Neural cell (in vitro differentiated cells): ENCODE measurements around the gene NCKAP5. TPM values are rescaled to one million over a fixed set of nuclear protein-coding genes. Genes with fewer than 3 reads are reported as not detected.

Experiments used
- H2AFZ ChIP-seq: fragments of 200-600, 300-800 bp; sonication (generic), shearing (Covaris generic); 2 replicates; pipeline ENCODE4 v1.6.0; 2014; ENCODE audit warnings: low read depth, mild to moderate bottlenecking, antibody characterized with exemption, low read length, moderate library complexity
- H3F3A ChIP-seq: fragments of 200-600 bp; shearing (Covaris generic); 2 replicates; pipeline ENCODE4 v1.6.1; 2016; ENCODE audit warnings: mild to moderate bottlenecking, moderate library complexity, mixed read lengths, antibody characterized with exemption, low read length; ENCODE audit not compliant: insufficient read depth, poor library complexity, severe bottlenecking
- H3K27ac ChIP-seq: fragments of 200-600, 300-800 bp; sonication (generic), shearing (Covaris generic); 2 replicates; pipeline ENCODE4 v1.5.1; 2014; ENCODE audit warnings: mild to moderate bottlenecking, low read length, moderate library complexity
- H3K27me3 ChIP-seq: fragments of 300-800, 200-600 bp; sonication (generic), shearing (Covaris generic); 2 replicates; pipeline ENCODE4 v1.6.0; 2014; ENCODE audit warnings: mild to moderate bottlenecking, low read depth, low read length, moderate library complexity; ENCODE audit not compliant: insufficient read depth
- H3K36me3 ChIP-seq: fragments of 300-800, 200-600 bp; sonication (generic), shearing (Covaris generic); 2 replicates; pipeline ENCODE4 v1.5.1; 2014; ENCODE audit warnings: mild to moderate bottlenecking, antibody characterized with exemption, low read length, moderate library complexity; ENCODE audit not compliant: insufficient read depth
- H3K4me2 ChIP-seq: fragments of 300-800, 200-600 bp; sonication (generic), shearing (Covaris generic); 2 replicates; pipeline ENCODE4 v1.6.0; 2014; ENCODE audit warnings: mild to moderate bottlenecking, low read length
- H3K4me3 ChIP-seq: fragments of 300-800, 200-600 bp; sonication (generic), shearing (Covaris generic); 2 replicates; pipeline ENCODE4 v1.5.1; 2014; ENCODE audit warnings: mild to moderate bottlenecking, low read length, moderate library complexity
- H3K79me2 ChIP-seq: fragments of 200-600 bp; shearing (Covaris generic); replicated peaks from 2 replicates; pipeline ENCODE4 v1.6.0; 2014; ENCODE audit warnings: mild to moderate bottlenecking, low read length, moderate library complexity; ENCODE audit not compliant: insufficient read depth
- H3K9ac ChIP-seq: fragments of 300-800, 200-600 bp; sonication (generic), shearing (Covaris generic); 2 replicates; pipeline ENCODE4 v1.6.1; 2016; ENCODE audit warnings: mild to moderate bottlenecking, low read length, mixed read lengths
- H3K9me2 ChIP-seq: fragments of 200-600 bp; shearing (Covaris generic); 2 replicates; pipeline ENCODE4 v1.6.1; 2016; ENCODE audit warnings: mild to moderate bottlenecking, low read length, mixed read lengths; ENCODE audit not compliant: insufficient read depth
- H3K9me3 ChIP-seq: fragments of 200-600, 300-800 bp; sonication (generic), shearing (Covaris generic); 2 replicates; pipeline ENCODE4 v1.6.1; 2016; ENCODE audit warnings: mild to moderate bottlenecking, mixed run types, low read length, moderate library complexity, mixed read lengths
- H4K20me1 ChIP-seq: fragments of 200-600 bp; shearing (Covaris generic); 2 replicates; pipeline ENCODE4 v1.6.1; 2016; ENCODE audit warnings: mild to moderate bottlenecking, mixed run types; ENCODE audit not compliant: insufficient read depth
- CTCF ChIP-seq: fragments of 450-650 bp; IDR thresholded peaks from 2 replicates; pipeline ENCODE4 v1.5.1; 2014; ENCODE audit warnings: antibody characterized with exemption, mild to moderate bottlenecking, moderate library complexity; ENCODE audit not compliant: poor library complexity, severe bottlenecking
- EP300 ChIP-seq: fragments of 450-650 bp; conservative IDR thresholded peaks from 2 replicates; pipeline ENCODE4 v1.6.1; 2014; ENCODE audit warnings: antibody characterized with exemption, mild to moderate bottlenecking, moderate library complexity; ENCODE audit not compliant: poor library complexity, severe bottlenecking
- EZH2 ChIP-seq: fragments of 200-600, 300-800 bp; shearing (Covaris generic), sonication (generic); IDR thresholded peaks from 2 replicates; pipeline ENCODE4 v1.6.1; 2014; ENCODE audit warnings: antibody characterized with exemption, low read length, borderline replicate concordance, mild to moderate bottlenecking; ENCODE audit not compliant: insufficient read depth, poor library complexity, severe bottlenecking
- MXI1 ChIP-seq: fragments of 450-650 bp; conservative IDR thresholded peaks from 2 replicates; pipeline ENCODE4 v1.6.1; 2014; ENCODE audit warnings: antibody characterized with exemption, mild to moderate bottlenecking; ENCODE audit not compliant: poor library complexity, severe bottlenecking
- POLR2AphosphoS5 ChIP-seq: IDR thresholded peaks from 2 replicates; pipeline ENCODE4 v1.6.1; 2012
- RAD21 ChIP-seq: fragments of 450-650 bp; conservative IDR thresholded peaks from 2 replicates; pipeline ENCODE4 v1.6.1; 2014; ENCODE audit warnings: antibody characterized with exemption, mild to moderate bottlenecking, moderate library complexity
- SMC3 ChIP-seq: fragments of 450-650 bp; conservative IDR thresholded peaks from 2 replicates; pipeline ENCODE4 v1.6.1; 2014; ENCODE audit warnings: antibody characterized with exemption, mild to moderate bottlenecking, moderate library complexity; ENCODE audit not compliant: poor library complexity
- TAF1 ChIP-seq: IDR thresholded peaks from 2 replicates; pipeline ENCODE4 v1.6.1; 2012; ENCODE audit warnings: low read depth
- polyA plus RNA-seq: library from polyadenylated mRNA; depleted of rRNA; stranded (reverse); fragments of >200 nt; gene quantifications from 2 replicates; pipeline ENCODE4 v1.2.3, GENCODE V29; 2014
- TF ChIP-seq, protein P1 (sequence below): IDR thresholded peaks from 2 replicates; pipeline ENCODE4 v1.6.1; 2012; ENCODE audit warnings: borderline replicate concordance

The NCKAP5 gene
- polyA plus RNA-seq, 1 donor from 2014 or later, result 2.4 TPM

- no peak overlapping the region for H3K4me3 ChIP-seq
- no peaks in the 10 kb centered on the region for H3K27me3 ChIP-seq
- H3K4me2 ChIP-seq, result no peak overlapping the region
- H3K27ac ChIP-seq, result peak overlapping the region; percentile 22
- TF ChIP-seq EP300 (peak; percentile 98), RAD21 (peak; percentile 32), POLR2AphosphoS5 (peak; percentile 83), MXI1 (peak; percentile 21), EZH2 (no peak)
- TF ChIP-seq, protein P1, sequence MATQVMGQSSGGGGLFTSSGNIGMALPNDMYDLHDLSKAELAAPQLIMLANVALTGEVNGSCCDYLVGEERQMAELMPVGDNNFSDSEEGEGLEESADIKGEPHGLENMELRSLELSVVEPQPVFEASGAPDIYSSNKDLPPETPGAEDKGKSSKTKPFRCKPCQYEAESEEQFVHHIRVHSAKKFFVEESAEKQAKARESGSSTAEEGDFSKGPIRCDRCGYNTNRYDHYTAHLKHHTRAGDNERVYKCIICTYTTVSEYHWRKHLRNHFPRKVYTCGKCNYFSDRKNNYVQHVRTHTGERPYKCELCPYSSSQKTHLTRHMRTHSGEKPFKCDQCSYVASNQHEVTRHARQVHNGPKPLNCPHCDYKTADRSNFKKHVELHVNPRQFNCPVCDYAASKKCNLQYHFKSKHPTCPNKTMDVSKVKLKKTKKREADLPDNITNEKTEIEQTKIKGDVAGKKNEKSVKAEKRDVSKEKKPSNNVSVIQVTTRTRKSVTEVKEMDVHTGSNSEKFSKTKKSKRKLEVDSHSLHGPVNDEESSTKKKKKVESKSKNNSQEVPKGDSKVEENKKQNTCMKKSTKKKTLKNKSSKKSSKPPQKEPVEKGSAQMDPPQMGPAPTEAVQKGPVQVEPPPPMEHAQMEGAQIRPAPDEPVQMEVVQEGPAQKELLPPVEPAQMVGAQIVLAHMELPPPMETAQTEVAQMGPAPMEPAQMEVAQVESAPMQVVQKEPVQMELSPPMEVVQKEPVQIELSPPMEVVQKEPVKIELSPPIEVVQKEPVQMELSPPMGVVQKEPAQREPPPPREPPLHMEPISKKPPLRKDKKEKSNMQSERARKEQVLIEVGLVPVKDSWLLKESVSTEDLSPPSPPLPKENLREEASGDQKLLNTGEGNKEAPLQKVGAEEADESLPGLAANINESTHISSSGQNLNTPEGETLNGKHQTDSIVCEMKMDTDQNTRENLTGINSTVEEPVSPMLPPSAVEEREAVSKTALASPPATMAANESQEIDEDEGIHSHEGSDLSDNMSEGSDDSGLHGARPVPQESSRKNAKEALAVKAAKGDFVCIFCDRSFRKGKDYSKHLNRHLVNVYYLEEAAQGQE, result peak; percentile 88
- no peaks in the 10 kb centered on the region for H4K20me1 ChIP-seq
- no peaks in the 10 kb centered on the region for H3F3A ChIP-seq
- H3K9me3 ChIP-seq, result no peaks in the 10 kb centered on the region
- H3K9me2 ChIP-seq, result no peaks in the 10 kb centered on the region
- peaks cover 7% of the 10 kb centered on the region for H3K36me3 ChIP-seq
- no peak overlapping the region for H2AFZ ChIP-seq
- H3K9ac ChIP-seq, result no peak overlapping the region
- no peaks in the 10 kb centered on the region for H3K79me2 ChIP-seq
Observed at GRCh38 chr2:132640116-132640515, 928.1 kb downstream of the NCKAP5 start.

DNA sequence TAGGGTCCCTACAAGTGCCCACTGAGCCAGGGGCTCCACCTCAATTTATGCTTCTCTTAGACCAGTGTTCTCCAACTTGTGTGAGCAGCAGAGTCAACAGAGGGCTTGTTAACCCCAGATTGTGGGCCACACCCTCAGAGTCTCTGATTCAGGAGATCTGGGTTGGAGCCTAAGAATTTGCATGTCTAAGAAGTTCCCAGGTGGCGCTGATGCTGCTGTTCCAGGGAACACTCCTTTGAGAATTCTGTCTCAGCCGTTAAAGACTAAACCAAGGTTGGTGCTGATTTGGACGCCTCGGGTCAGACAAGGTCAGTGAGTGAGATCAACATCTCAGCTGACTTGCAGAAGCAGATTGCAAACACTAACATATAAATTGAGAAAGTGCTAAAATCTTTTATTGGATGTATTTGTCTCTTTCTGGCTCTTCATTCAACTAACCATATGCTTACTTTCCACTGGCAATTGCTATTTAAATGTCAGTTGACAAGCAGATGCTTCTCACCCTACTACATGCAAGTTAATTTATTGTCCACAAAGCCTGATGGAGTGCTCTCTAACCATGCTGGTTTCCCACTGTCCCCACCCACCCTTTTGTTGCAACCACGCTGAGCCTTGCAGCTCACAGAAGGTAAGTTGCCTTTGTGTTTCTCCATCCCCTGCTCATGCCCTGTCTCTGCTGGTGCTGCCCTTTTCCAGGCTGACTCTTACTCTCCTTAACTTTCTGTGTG lies 929.8 kb downstream of the NCKAP5 start:
- H3K9me3 ChIP-seq, result no peaks in the 10 kb centered on the region
- H3K36me3 ChIP-seq, result no peaks in the 10 kb centered on the region
- no peak overlapping the region for H3K4me3 ChIP-seq
- no peaks in the 10 kb centered on the region for H3K27me3 ChIP-seq
- TF ChIP-seq EZH2 (no peak), TAF1 (no peak), EP300 (no peak), CTCF (no peak), SMC3 (no peak), RAD21 (no peak), MXI1 (no peak), POLR2AphosphoS5 (no peak)
- TF ChIP-seq, protein P1, result no peak
- no peaks in the 10 kb centered on the region for H3F3A ChIP-seq
- H2AFZ ChIP-seq, result no peak overlapping the region
- no peak overlapping the region for H3K27ac ChIP-seq
- H3K9ac ChIP-seq, result no peak overlapping the region
- no peaks in the 10 kb centered on the region for H3K9me2 ChIP-seq
- no peak overlapping the region for H3K4me2 ChIP-seq
- no peaks in the 10 kb centered on the region for H4K20me1 ChIP-seq
- no peaks in the 10 kb centered on the region for H3K79me2 ChIP-seq
